Central memory CD4-positive, alpha-beta T cell (primary cell): ENCODE measurements around the gene TRAPPC6A.
A peak's percentile ranks its signal among the peaks of the same experiment; 100 is the strongest.

Experiments
- DNase-seq: peaks from one replicate; pipeline ENCODE4 v3.0.0; 2022
- total RNA-seq, 3 experiments: gene quantifications; one replicate each; lab custom pipeline; 2026; lab: John Stamatoyannopoulos, UW

TRAPPC6A gene, protein sequence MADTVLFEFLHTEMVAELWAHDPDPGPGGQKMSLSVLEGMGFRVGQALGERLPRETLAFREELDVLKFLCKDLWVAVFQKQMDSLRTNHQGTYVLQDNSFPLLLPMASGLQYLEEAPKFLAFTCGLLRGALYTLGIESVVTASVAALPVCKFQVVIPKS
- 3.9 to 37.6 (median 17.4) reads per million in 3 experiments for total RNA-seq

DNA sequence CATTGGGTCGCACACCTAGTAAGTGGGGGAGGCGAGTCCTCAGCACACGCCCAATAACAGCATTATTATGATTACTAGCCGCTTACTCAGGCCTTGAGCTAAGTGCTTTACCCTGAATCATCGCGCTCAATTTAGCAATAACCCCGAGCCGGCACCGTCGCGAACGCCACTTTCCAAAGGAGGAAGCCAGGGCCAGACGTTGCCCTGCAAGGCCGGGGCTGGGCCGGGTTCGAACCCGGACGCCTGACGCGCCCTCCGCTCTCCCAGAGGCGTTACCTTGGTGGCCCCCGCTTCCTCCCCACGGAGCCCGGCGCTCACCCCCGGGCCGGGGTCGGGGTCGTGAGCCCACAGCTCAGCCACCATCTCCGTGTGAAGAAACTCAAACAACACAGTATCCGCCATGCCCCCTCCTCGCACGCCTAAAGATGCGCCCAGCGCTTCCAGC is at the start of gene TRAPPC6A:
TSS of gene TRAPPC6A (minus strand) at position 421 of the 445 bp plus-strand sequence. CDS start at position 402, 19 bp downstream.
- DNase-seq: no peak

DNA sequence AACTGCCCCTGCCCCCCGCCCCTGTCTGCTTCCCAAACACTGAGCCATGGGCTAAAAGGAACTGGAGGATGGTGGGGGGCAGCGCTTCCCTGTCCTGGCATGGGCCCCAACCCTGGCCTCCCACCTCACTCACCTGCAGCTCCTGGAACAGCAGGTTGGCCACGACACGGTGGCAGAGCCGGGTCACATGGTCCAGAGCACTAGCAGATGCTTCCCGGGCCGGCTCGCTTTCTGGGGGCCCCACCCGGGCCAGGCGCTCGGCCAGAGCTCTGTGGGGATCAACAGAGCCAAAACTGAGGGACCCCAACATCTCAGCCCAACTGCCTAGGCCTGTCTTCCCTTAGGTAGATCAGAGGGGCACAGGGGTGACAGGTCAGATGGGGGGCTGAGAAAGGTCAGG is 46.6 kb upstream of the TRAPPC6A start:
- DNase-seq: no peak

DNA sequence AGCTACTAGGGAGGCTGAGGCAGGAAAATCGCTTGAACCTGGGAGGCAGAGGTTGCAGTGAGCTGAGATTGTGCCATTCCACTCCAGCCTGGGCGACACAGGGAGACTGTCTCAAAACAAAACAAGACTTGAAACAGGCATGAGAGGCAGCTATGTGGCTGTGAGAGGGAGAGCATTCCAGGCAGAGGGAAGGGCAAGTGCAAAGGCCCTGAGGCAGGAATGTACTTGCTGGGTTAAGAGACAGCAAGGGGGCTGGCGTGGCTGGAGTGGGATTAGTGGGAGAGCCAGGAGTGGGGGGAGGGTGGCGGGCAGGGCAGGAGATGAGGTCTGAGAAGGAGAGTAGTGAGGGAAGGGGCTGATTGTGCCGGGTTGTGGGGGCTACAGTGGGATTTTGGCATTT is 45.8 kb upstream of the TRAPPC6A start:
- no peak for DNase-seq

DNA sequence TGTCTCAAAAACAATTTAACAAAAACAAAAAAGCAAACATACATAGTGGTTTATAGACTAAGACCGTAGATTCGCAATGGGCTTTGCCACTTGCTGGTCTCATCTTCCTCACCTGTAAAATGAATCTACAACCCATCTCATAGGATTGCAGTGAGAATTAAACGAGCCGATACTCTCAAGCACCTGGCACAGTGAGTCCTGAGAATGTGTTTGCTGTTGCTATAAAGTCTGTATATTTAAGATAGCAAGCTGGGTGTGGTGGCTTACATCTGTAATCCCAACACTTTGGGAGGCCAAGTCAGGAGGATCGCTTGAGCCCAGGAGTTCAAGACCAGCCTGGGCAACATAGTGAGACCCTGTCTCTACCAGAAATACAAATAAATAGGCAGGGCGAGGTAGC is 44.7 kb upstream of the TRAPPC6A start:
- DNase-seq: no peak

DNA sequence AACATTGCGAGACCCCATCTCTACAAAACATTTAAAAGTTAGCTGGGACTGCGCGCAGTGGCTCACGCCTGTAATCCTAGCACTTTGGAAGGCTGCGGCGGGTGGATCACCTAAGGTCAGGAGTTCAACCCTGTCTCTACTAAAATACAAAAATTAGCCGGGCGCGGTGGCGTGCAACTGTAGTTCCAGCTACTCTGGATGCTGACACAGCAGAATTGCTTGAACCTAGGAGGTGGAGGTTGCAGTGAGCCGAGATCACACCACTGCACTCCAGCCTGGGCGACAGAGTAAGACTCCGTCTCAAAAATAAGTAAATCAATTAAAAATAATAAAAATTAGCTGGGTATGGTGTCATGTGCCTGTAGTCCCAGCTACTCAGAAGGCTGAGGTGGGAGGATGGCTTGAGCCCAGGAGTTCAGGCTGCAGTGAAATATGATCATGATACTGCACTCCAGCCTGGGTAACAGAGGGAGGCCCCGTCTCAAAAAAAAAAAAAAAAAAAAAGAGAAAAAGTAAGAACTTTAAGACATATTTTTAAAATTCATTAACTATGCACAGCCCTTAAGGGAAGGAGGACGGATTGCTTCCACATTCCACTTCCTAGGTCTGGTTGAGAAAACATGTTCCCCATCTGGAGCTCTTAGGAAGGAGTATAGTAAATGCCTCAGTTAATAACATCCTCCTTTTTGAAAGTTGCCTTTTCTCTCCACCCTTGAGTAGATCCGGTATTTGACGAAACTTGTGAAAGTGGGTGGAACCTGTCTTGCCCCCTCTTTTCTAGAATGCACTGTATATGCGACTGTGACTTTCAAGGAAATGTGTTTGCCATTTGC is 41.1 kb upstream of the TRAPPC6A start:
- DNase-seq: no peak

DNA sequence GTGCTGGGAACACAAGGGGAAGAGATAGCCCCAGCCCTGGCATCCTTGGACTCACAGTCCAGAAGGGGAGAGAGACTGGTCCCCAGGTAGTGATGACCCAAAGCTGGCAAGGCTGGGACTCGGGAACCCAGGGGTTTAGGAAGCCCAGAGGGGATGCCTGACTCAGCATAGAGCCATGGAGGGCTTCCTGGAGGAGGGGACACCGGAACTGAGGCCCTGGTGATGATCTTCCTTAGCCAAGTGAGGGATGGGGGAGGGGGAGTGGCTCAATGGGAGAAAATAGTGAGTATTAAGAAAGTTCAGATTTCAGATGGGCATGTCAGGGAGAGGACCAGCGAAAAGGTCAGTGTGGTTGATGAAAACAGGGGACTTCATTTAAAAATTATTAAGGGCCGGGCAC is 40.4 kb upstream of the TRAPPC6A start:
- DNase-seq: no peak

DNA sequence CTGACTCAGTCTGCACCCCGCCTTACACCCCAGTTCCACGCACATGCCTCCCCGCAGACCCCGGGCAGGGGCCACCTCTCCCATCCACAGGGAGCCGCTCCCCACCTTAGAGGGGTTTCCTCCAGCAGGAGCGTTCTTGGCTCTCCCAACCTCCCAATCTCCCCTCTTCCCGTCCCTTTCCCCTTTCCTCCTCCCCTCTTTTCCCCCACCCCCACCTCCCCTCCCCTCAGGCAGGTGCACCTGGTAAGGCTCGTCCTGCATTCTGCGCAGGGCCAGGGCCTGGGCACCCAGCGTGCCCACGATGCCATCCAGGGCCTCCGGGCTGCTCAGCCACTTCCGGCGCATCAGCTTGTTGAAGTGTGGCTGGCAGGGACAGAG is 39.9 kb upstream of the TRAPPC6A start:
- no peak for DNase-seq

DNA sequence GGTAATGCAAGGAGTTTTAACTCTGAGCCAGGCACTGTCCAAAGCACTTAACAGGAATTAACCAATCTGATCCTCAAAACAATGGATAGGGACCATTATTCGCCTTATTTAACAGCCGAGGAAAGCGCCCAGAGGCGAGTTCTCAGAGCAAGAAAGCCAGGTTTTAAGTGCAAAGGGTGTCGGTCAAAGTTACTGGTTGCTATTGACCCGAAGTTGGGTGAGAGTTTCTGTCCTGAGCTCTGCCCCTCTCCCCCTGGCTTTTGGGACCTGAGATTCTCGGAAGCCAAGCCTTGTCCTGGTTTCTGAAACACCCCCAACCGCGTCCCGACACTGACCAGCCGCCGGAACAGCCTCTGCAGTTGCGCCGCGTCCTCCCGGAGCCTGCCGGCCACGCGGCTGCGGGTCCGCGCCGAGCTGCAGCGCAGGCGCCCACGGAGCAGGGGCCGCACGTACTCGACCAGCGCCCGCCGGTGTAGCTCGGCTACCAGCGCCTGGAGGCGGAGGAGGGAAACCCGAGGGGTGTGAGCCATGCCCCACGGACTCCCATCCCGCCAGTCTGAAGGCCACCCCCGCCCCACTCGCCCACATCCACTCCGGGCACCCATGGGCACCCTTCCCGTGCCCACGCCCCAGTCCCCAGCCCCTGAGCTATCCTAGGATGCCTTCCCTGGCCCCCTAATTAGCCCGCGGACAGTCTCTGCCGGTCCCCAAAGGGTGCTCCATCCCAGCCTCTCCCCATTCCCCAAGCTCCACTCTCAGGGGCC is 39.3 kb upstream of the TRAPPC6A start:
- no peak for DNase-seq

DNA sequence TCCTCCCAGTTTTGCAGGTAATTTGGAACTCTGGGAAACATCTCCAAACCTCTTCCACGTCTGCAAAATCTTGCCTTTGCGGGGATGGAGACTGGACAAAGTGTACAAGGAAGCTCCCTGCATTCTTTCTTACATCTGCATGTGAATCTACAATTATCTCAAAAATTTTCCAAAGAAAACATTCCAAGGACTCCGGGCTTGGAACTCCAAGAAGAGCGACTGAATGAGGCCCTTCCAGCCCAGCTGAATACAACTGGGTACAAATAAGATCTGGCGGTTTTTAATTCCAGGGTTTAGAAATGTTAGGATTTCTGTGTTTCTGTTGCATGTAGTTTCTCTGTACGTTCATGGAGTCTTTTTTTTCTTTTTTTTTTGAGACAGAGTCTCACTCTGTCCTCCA is 38.6 kb upstream of the TRAPPC6A start:
- no peak for DNase-seq

DNA sequence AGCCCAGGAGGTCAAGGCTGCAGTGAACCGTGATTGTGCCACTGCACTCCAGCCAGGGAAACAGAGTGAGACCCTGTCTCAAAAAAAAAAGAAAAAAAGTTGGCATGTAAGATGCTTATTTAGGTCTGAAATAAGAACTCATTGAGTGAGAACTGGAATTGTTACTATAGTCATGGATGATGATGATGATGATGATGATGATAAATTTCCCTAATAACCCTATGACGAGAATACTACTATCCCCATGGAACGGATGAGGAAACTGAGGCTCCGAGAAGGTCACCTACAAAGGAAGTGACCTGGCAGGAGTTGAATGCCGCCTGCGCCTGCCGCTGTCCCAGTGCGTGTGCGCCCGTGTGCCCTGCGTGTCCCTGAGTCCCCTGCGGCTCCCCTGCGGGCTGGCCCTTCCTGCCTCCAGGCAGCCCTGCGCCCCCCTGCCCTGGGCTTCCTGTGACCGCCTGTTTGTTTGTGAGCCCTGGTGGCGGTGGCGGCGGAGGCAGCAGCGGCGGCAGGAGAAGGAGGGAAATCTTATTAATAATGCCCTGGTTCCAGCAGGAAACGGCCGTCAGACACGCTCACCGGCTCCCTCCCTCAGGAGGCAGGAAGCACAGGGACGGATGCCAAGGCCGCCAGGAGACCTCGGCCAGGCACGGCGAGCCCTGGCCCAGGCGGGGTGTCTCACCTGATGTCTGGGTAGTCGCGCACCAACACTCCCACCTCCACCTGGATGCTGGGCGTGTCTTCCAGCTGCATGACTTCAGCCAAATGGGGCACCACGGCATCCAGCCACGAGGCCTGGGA is 37.6 kb upstream of the TRAPPC6A start:
- no peak for DNase-seq

DNA sequence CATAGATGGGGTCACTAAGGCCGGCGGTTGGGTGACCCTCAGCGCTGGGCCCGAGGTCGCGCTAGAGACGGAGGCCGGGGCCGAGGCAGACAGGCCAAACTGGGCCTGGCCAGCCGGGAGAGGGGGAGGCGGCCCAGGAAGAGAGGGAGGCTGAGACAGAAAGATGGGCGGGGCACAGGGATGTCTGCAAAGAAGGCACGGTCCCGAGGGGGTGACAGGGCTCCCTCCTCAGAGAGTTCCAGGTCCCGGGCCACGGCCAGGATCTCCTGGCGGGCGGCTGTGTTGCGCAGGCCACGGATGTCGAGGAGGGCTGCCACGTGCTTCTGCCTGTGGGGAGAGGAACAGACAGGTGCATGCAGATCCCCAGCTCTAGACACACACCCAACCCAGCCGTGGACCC is 35.0 kb upstream of the TRAPPC6A start:
- no peak for DNase-seq

DNA sequence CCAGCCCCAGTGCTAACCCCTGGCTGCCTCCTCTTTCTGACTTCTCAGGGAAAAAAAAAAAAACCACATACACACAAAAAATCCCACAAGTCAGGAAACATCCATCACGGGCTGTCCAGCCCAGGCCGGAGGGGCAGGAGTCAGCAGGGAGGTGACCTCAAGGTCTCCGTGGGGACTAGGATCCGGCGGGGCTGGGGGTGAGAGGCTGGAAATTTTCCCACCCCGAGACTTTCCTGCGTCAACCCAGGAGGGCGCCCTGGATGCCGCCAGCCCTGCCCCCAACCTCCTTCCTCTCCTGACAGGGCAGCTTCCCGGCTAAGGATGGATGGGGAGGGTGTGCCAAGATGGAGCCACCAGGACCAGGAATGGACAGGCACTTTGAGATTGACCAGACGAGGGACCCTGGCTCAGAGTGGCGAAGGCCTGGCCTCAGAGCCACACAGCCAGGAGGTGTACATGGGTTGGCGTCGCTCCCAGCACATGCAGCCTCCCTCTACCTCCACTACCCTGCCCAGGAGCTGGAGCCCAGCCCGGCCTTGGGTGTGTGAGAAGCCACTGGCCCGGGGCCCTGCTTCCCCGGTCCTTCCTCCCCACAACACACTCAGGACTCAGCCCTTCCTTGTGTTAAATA is 33.8 kb upstream of the TRAPPC6A start:
- DNase-seq: no peak

DNA sequence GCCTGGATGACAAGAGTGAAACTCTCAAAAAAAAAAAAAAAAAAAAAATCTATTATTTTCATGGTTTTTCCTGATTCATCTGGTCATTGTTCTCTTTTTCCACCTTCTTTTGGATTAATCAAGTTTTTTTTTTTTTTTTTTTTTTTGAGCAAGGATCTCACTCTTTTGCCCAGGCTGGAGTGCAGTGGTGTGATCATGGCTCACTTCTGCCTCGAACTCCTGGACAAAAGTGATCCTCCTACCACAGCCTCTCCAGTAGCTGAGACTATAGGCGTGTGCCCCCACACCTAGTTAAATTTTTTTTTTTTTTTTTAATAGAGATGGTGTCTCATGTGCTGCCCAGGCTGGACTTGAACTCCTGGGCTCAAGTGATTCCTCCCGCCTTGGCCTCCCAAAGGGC is 28.3 kb upstream of the TRAPPC6A start:
- no peak for DNase-seq

DNA sequence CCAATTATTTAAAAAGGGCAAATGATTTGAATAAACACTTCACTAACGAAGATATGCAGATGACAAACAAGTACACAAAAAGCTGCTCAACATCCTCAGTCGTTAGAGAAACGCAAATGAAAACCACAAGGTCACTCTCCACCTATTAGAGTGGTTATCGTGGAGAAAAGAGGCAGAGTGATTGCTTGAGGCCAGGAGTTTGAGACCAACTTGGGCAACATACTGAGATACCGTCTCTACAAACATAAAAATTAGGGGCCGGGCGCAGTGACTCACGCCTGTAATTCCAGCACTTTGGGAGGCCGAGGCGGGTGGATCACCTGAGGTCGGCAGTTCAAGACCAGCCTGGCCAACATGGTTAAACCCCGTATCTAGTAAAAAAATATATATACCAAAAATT is 27.8 kb upstream of the TRAPPC6A start:
- no peak for DNase-seq

DNA sequence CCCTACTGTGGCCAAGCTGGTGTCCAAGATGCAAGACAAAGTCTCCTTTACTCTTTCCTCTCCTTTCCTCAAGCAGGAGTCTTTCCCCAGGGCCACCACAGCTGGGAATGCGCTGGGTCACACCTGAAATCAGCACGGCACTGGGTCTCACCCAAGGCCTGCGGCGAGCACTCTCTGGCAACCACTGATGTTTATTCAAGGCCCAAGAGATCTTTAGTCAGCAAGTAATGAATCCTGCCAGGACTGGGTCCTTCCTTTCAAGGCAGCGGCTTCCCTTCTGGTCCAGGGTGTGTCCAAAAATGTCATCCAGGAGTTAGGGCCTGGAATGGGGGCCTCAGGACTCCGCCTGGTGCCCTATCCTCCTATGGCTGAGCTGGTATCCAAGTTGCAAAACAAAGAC is 24.6 kb upstream of the TRAPPC6A start:
- no peak for DNase-seq

DNA sequence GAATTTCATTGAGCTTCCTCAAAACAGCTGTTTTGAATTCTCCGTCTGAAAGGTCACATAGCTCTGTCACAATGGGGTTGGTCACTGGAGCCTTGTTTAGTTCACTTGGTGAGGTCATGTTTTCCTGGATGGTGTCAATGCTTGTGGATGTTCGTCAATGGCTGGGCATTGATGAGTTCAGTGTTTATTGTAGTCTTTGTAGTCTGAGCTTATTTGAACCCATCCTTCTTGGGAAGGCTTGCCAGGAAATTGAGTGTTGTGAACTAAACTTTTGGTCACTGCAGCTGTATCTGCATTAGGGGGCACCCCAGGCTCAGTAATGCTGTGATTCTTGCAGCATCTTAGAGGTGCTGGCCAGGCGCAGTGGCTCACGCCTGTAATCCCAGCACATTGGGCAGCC is 22.5 kb upstream of the TRAPPC6A start:
- DNase-seq: no peak

DNA sequence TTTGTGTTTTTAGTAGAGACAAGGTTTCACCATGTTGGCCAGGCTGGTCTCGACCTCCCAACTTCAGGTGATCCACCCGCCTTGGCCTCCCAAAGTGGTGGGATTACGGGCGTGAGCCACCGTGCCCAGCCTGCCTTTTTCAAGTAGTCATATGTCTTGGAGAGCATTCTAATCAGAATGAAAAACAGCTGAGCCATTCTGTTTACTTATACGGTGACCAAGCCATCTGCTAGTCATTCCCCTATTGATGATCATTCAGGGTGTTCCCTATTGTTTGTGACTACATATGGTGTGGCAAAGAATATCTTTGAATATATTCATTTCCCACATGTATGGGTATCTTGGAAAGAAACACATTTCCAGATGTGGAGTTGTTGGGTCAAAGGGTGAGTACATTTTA is 17.7 kb upstream of the TRAPPC6A start:
- no peak for DNase-seq

DNA sequence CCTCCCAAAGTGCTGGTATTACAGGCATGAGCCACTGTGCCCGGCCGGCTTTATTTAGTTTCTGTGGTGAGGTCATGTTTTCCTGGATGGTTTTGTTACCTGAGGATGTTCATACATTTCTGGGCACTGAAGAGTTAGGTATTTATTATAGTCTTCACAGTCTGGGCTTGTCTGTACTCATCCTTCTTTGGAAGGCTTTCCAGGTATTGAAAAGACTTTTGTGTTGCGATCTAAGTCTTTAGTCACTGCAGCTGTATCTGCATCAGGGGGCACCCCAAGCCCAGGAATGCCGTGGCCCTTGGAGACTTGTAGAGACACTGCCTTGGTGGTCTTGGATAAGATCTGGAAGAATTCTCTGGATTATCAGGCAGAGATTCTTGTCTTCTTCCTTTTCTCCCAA is 13.3 kb upstream of the TRAPPC6A start:
- DNase-seq: no peak

DNA sequence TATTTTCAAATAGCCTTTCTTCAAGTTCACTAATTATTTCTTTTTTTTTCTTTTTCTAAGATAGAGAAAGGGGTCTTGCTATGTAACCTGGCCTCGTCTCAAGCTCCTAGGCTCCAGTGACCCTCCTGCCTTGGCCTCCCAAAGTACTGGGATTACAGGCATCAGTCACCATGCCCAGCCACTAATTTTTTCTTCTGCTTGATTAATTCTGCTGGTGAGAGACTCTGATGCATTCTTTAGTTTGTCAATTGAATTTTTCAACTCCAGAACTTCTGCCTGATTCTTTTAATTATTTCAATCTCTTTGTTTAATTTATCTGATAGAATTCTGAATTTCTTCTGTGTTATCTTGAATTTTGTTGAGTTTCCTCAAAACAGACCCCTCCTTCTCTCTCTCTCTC is 11.9 kb upstream of the TRAPPC6A start:
- no peak for DNase-seq

DNA sequence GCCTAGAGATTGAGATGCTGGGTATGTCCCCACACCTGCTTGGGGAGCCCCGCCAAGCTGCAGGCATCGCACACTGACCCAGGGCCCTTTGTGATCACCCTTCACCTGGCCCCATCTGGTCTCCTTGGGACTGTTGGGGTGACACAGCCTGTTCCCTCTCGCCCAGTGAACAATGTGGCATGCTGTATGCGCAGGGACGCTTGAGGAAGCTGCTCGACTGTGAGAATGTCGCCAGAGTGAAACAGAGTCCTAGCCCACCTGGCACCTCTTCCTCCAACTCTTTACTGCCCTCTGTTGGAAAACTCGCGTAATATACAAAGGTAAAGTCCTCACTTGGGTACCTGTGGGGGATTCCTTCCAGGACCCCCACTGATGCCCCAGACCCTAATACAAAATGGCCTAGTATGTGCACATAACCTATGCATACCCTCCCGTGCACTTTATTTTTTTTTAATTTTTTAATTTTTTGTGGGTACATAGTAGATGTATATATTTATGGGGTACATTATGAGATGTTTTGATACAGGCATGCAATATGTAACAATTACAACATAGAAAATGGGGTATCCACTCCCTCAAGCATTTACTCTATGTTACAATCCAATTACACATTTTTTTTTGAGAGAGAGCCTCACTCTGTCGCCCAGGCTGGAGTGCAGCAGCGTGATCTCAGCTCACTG is 9.5 kb upstream of the TRAPPC6A start:
- DNase-seq: peak; percentile 47

DNA sequence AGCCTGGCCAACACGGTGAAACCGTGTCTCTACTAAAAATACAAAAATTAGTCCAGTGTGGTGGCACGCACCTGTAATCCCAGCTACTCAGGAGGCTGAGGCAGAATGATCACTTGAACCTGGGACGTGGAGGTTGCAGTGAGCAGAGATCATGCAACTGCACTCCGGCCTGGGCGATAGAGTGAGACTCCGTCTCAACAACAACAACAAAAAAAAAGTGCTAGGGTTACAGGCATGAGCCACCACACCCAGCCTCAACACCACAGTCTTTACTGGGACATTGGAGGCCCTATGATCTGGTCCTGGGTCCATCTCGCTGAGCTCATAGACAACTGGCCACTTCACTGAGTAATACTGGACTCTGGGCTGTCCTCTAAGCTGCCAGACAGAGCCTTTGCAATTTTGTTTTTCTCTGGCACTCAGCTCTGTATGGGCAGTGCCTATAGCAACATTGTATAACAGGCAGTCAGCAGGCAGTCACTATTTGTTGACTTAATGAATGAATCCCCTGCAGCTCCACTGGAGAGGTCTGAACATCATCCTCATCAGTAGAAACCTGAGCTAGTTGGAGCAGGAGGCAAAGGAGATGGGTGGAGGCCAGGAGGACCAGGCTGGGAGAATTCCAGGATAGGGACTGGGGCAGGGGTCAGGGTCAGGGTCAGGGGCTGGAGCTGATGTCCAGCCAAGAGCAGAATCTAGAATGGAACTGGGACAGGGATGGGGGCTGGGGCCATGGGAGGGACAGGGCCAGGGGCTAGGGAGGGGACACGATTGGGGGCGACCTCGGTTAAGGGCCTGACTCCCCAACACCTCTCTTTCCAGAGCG is 8.7 kb upstream of the TRAPPC6A start:
- no peak for DNase-seq
